ENCODE data around the gene SORBS2.

SORBS2 gene

GRCh38 chr4:185728893-185729292 is 83.1 kb downstream of the SORBS2 start:
- DNase-seq (ENCODE audit: low spot score) = no peak
- TF ChIP-seq CTCF (IDR thresholded peaks at IDR 0.05; ENCODE audit: extremely low read depth, missing control alignments) = no peak

GRCh38 chr4:185726931-185727330 is 85.1 kb downstream of the SORBS2 start:
- TF ChIP-seq CTCF (IDR thresholded peaks at IDR 0.05; ENCODE audit: extremely low read depth, missing control alignments) = no peak
- DNase-seq (ENCODE audit: low spot score) = no peak

GRCh38 chr4:185723631-185724260 is 88.2 kb downstream of the SORBS2 start:
- no peak for TF ChIP-seq CTCF (IDR thresholded peaks at IDR 0.05; ENCODE audit: extremely low read depth, missing control alignments)
- no peak for DNase-seq (ENCODE audit: low spot score)

- TF ChIP-seq CTCF (IDR thresholded peaks at IDR 0.05; ENCODE audit: extremely low read depth, missing control alignments) = no peak
- no peak for DNase-seq (ENCODE audit: low spot score)
Observed at GRCh38 chr4:185722029-185722316, 90.0 kb downstream of the SORBS2 start.

- TF ChIP-seq CTCF (IDR thresholded peaks at IDR 0.05; ENCODE audit: extremely low read depth, missing control alignments) = no peak
- no peak for DNase-seq (ENCODE audit: low spot score)
Observed at GRCh38 chr4:185721190-185722028, 90.6 kb downstream of the SORBS2 start.

- TF ChIP-seq CTCF (IDR thresholded peaks at IDR 0.05; ENCODE audit: extremely low read depth, missing control alignments) = no peak
- DNase-seq (ENCODE audit: low spot score) = no peak
Observed at GRCh38 chr4:185719500-185719858, 92.5 kb downstream of the SORBS2 start.

- no peak for TF ChIP-seq CTCF (IDR thresholded peaks at IDR 0.05; ENCODE audit: extremely low read depth, missing control alignments)
- no peak for DNase-seq (ENCODE audit: low spot score)
Observed at GRCh38 chr4:185718578-185719499, 93.2 kb downstream of the SORBS2 start.
